Retinal pigment epithelial cell (primary cell): ENCODE measurements around the gene IKBIP.
A peak's percentile ranks its signal among the peaks of the same experiment; 100 is the strongest.
"Not testable (repeated sequence)": the region's sequence is repeated elsewhere in the genome, so short reads cannot be mapped to it uniquely, and the experiment has no call there.

Experiments used
- DNase-seq: peaks from one replicate; pipeline ENCODE4 v3.0.0-alpha.2; 2010; ENCODE audit warnings: low read depth
- H3K4me3 ChIP-seq: 2 replicates; pipeline ENCODE4 v1.5.1; 2011; ENCODE audit warnings: mild to moderate bottlenecking, low read length, control low read depth, moderate library complexity
- CTCF ChIP-seq: conservative IDR thresholded peaks from 2 replicates; pipeline ENCODE4 v1.5.1; 2011; ENCODE audit warnings: low read depth, low read length, control low read depth, inconsistent platforms

IKBIP gene

GRCh38 chr12:98606359-98606988, 38.1 kb downstream of the IKBIP start:
- TF ChIP-seq CTCF = peak; percentile 19
- no peak overlapping the region for H3K4me3 ChIP-seq
- no peak for DNase-seq

- no peak for TF ChIP-seq CTCF
- no peak for DNase-seq
- no peak overlapping the region for H3K4me3 ChIP-seq
Measured at GRCh38 chr12:98601924-98602323, 42.7 kb downstream of the IKBIP start.

- DNase-seq, H3K4me3 ChIP-seq: not testable (repeated sequence)
Measured at GRCh38 chr12:98597313-98597712, 47.3 kb downstream of the IKBIP start.

GRCh38 chr12:98595243-98595988, 49.2 kb downstream of the IKBIP start:
- H3K4me3 ChIP-seq = peak overlapping the region; percentile 98
- DNase-seq = peak; percentile 51
- TF ChIP-seq CTCF = no peak

- TF ChIP-seq CTCF = no peak
- H3K4me3 ChIP-seq = peak overlapping the region; percentile 98
- no peak for DNase-seq
Measured at GRCh38 chr12:98594050-98594835, 50.3 kb downstream of the IKBIP start.

- no peak for TF ChIP-seq CTCF
- peak; percentile 91 for DNase-seq
- H3K4me3 ChIP-seq = peak within 1 kb of the TSS; percentile 98
Measured at GRCh38 chr12:98593351-98594049, 51.1 kb downstream of the IKBIP start, which contains the start of gene SLC25A3. Gene SLC25A3 (plus strand): TSS chr12:98593686. CDS start chr12:98593979, 293 bp downstream.

- H3K4me3 ChIP-seq = peak overlapping the region; percentile 50
- no peak for TF ChIP-seq CTCF
- no peak for DNase-seq
Measured at GRCh38 chr12:98592825-98593322, 51.7 kb downstream of the IKBIP start.
